ENCODE results near the gene PRR36. TPM values are rescaled to one million over a fixed set of nuclear protein-coding genes. Genes with fewer than 3 reads are reported as not detected.

PRR36 gene
- total RNA-seq, 2 experiments from 2014 or later, result 0.20 TPM; not detected in 1

DNA sequence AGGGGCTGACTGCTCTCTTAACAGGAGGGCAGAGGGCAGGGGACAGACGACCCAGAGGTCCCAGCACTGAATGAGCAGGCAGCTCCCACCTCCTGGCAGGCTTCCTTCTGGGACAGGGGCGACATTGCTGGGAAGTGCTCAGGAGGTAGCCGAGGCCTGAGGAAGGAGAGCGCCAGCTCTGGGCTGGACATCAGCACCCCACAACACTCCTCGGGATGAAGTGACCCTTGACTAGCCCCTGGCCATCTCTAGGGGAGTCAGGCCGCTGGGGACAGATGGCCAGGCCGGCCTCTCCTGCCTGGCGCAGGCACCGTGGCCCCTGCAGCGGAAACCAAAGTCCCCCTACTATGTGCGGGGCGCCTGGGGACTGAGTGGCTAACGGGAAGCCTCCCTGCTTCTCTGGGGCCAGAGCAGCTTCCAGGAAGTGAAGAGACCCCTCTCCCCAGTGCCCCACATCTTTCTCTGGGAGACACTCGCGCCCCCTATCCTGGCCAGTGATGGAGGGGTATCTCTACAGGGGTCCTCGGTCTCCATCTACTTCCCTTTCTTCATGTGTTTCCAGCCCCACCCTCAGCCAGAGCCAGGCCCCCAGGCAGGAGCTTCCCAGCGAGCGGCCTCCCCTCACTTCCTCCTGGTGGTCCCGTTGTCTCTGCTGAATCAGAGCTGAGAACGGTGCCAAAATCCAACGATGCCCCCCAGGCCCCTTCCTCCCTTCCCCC lies 10.1 kb downstream of the PRR36 start:
- intact Hi-C loops (cut with micrococcal nuclease), result no loop called here
- H3K36me3 Mint-ChIP-seq (ENCODE audit: low read depth), result no peaks in the 10 kb centered on the region
- H3K27ac Mint-ChIP-seq, result no peak overlapping the region
- peaks cover 16% of the 10 kb centered on the region for H3K4me1 Mint-ChIP-seq (ENCODE audit: low read depth)
- POLR2A ChIA-PET, result interaction anchor here (0.8 to 1.0 kb wide), 2 partner anchors 10 kb away, joined by 3 read pairs; partner anchors contain the start of gene PRR36
- peaks cover 34% of the 10 kb centered on the region for H3K27me3 Mint-ChIP-seq
- no peak for DNase-seq
- CTCF ChIA-PET, result no interaction called here
- TF ChIP-seq, protein P1, sequence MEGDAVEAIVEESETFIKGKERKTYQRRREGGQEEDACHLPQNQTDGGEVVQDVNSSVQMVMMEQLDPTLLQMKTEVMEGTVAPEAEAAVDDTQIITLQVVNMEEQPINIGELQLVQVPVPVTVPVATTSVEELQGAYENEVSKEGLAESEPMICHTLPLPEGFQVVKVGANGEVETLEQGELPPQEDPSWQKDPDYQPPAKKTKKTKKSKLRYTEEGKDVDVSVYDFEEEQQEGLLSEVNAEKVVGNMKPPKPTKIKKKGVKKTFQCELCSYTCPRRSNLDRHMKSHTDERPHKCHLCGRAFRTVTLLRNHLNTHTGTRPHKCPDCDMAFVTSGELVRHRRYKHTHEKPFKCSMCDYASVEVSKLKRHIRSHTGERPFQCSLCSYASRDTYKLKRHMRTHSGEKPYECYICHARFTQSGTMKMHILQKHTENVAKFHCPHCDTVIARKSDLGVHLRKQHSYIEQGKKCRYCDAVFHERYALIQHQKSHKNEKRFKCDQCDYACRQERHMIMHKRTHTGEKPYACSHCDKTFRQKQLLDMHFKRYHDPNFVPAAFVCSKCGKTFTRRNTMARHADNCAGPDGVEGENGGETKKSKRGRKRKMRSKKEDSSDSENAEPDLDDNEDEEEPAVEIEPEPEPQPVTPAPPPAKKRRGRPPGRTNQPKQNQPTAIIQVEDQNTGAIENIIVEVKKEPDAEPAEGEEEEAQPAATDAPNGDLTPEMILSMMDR (IDR thresholded peaks at IDR 0.05), result no peak
- no peaks in the 10 kb centered on the region for H3K9me3 Mint-ChIP-seq
- ATAC-seq, result no peak
- H3K4me3 Mint-ChIP-seq, result no peak overlapping the region

DNA sequence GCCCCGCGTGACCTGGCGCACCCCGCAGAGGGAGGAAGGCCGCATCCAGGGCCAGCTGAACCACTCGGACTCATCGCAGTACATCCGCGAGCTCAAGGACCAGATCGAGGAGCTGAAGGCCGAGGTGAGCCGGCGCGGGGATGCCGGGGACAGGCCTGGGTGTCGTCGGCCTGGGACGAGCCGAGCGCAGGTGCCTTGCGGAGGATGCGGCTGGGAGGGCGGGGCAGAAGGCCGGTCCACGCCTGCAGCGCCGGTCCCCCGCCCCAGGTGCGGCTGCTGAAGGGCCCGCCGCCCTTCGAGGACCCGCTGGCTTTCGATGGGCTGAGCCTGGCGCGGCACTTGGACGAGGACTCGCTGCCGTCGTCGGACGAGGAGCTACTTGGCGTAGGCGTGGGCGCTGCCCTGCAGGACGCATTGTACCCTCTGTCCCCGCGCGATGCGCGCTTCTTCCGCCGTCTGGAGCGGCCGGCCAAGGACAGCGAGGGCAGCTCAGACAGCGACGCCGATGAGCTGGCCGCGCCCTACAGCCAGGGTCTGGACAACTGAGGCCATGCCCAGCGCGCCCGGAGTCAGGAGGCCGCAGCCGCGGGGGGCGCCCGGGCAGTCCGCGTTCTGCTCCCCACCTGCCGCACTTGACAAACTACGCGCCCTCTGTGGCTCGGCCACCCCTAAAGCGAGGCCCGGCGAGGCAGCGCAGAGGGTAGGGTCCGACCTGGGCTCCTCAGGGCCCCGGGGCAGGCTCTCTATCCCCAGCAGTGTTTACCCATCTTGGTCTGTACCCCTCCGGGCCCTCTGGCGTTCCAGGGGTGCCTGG lies 10.8 kb downstream of the PRR36 start:
- Mint-ChIP-seq H3K9me3 (no peaks in the 10 kb centered on the region), H3K4me3 (no peak overlapping the region), H3K4me1 (ENCODE audit: low read depth) (peaks cover 11% of the 10 kb centered on the region), H3K36me3 (ENCODE audit: low read depth) (no peaks in the 10 kb centered on the region), H3K27ac (no peak overlapping the region), H3K27me3 (peaks cover 35% of the 10 kb centered on the region)
- ATAC-seq (no peak), DNase-seq (peak; percentile 20)
- ChIA-PET CTCF (interaction anchor here (1.5 kb wide), 1 partner anchor 182 kb away, joined by 3 read pairs; the partner anchor contains the start of gene TRAPPC5), POLR2A (interaction anchor here (1.0 to 2.0 kb wide), 2 partner anchors 9 to 37 kb away, joined by 3 to 6 read pairs; no protein-coding TSS in a partner anchor)
- intact Hi-C loops (cut with micrococcal nuclease), result no loop called here
- TF ChIP-seq, protein P1 (IDR thresholded peaks at IDR 0.05), result no peak

DNA sequence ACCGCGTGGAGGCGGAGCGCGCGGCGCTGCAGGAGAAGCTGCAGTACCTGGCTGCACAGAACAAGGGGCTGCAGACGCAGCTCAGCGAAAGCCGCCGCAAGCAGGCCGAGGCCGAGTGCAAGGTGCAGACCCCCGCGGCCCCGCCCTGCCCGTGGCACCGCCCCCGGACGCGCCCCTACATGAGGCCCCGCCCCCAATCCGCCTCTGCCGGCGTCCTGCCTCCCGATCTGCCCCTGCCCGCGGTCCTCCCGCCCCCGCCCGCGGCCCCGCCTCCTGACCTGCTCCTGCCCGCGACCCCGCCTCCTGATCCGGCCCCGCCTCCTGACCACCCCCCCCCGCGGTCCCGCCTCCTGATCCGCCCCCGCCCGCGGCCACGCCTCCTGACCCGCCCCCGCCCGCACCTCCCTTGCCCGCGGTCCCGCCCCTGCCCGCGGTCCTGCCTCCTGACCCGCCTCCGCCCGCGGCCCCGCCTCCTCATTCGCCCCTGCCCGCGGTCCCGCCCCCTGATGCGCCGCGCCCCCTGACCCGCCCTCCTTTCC lies 11.7 kb downstream of the PRR36 start:
- Mint-ChIP-seq H3K4me1 (ENCODE audit: low read depth) (peaks cover 9% of the 10 kb centered on the region), H3K9me3 (no peaks in the 10 kb centered on the region), H3K36me3 (ENCODE audit: low read depth) (no peaks in the 10 kb centered on the region), H3K27ac (no peak overlapping the region), H3K27me3 (peaks cover 35% of the 10 kb centered on the region), H3K4me3 (peak overlapping the region; percentile 37)
- TF ChIP-seq, protein P1 (IDR thresholded peaks at IDR 0.05), result no peak
- intact Hi-C loops (cut with micrococcal nuclease), result no loop called here
- ChIA-PET CTCF (interaction anchor here (0.9 to 2.3 kb wide), 5 partner anchors 9 to 181 kb away, joined by 3 to 22 read pairs (median 3); partner anchors contain the start of gene TRAPPC5), POLR2A (interaction anchor here (0.6 to 2.0 kb wide), 2 partner anchors 37 to 48 kb away, joined by 3 to 6 read pairs; no protein-coding TSS in a partner anchor)
- DNase-seq (peak; percentile 90), ATAC-seq (peak; percentile 85)

DNA sequence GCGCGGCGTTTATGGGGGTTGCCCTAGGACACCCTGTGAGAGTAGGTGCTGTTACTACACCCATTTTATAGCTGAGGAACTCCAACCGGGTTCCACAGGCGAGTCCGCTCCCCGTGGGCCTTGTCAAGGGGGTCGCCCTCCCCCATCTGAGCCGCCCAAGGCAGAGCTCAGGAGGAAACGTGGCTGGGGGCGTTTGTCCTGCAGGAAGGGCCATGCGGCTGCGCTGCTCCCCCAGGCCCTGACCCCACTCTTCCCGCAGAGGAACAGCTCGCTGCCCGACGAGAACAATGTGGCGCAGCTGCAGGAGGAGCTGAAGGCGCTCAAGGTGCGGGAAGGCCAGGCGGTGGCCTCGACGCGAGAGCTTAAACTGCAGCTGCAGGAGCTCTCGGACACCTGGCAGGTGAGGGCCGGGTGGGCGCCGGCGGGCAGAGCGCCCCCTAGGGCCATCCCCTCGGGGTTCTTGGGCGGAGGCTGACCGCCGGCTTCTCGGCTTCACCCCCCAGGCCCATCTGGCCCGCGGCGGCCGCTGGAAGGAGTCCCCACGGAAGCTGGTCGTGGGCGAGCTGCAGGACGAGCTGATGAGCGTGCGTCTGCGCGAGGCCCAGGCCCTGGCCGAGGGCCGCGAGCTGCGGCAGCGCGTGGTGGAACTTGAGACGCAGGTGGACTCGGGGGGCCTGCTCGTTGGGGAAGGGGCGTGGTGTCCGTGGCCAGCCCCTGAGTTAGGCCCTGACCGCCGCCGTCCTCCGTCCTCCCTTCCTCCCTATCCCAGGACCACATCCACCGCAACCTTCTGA lies 12.4 kb downstream of the PRR36 start:
- no peak for DNase-seq
- ATAC-seq, result no peak
- POLR2A ChIA-PET, result interaction anchor here (0.6 to 2.0 kb wide), 3 partner anchors 33 to 49 kb away, joined by 3 to 6 read pairs (median 4); no protein-coding TSS in a partner anchor
- H3K4me1 Mint-ChIP-seq (ENCODE audit: low read depth), result peaks cover 9% of the 10 kb centered on the region
- intact Hi-C loops (cut with micrococcal nuclease), result no loop called here
- H3K9me3 Mint-ChIP-seq, result no peaks in the 10 kb centered on the region
- H3K27me3 Mint-ChIP-seq, result peaks cover 29% of the 10 kb centered on the region
- H3K36me3 Mint-ChIP-seq (ENCODE audit: low read depth), result no peaks in the 10 kb centered on the region
- CTCF ChIA-PET, result interaction anchor here (0.7 to 2.3 kb wide), 9 partner anchors 7 to 322 kb away, joined by 3 to 22 read pairs (median 3); partner anchors contain the start of genes MAP2K7 and TRAPPC5
- TF ChIP-seq, protein P1 (IDR thresholded peaks at IDR 0.05), result peak; percentile 53
- peak overlapping the region; percentile 37 for H3K4me3 Mint-ChIP-seq
- no peak overlapping the region for H3K27ac Mint-ChIP-seq
